ENCODE results near the gene PAK4. TPM values are rescaled to one million over a fixed set of nuclear protein-coding genes. Genes with fewer than 3 reads are reported as not detected.
"Not testable (repeated sequence)": the region's sequence is repeated elsewhere in the genome, so short reads cannot be mapped to it uniquely, and the experiment has no call there.

Gene PAK4
- total RNA-seq, 1 donor: 7.0 TPM

DNA sequence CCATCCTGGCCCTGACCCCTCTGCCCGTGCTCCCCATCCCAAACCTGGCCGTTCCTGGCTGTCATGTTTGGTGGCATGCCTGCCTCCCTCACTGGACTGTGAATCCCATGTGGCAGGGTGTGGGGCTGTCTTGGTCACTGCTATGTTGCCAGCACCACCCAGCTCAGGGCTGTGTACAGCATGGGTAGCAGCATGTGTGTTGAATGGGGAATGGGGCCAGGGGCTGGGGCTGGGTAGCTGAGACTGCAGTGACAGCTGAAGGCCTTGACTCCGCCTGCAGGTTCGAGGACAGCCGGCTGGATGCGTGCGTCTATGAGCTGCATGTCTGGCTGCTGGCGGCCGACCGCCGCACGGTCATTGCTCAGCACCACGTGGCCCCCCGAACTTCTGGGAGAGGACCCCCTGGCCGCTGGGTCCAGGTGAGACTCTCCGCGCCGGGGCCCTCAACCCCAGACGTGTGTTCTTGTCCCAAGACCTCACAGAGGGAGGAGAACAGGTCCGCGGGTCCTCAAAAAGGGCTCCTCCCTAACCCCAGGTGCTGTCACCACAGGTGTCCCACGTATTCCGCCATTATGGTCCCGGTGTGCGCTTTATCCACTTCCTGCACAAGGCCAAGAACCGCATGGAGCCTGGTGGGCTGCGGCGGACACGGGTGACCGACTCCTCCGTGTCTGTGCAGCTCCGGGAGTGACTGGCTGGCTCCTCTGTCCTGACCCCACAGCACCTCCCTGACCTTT is 74.6 kb downstream of the PAK4 start:
- DNase-seq (ENCODE audit: low read depth in 2 of 3, low spot score in 2 of 3): no peak

- DNase-seq (ENCODE audit: low read depth in 2 of 3, low spot score in 2 of 3): no peak
These were observed 75.2 kb downstream of the PAK4 start for GRCh38 chr19:39200803-39201115.

- no peak for DNase-seq (ENCODE audit: low read depth in 2 of 3, low spot score in 2 of 3)
These were observed 77.4 kb downstream of the PAK4 start for GRCh38 chr19:39202998-39203355.

DNA sequence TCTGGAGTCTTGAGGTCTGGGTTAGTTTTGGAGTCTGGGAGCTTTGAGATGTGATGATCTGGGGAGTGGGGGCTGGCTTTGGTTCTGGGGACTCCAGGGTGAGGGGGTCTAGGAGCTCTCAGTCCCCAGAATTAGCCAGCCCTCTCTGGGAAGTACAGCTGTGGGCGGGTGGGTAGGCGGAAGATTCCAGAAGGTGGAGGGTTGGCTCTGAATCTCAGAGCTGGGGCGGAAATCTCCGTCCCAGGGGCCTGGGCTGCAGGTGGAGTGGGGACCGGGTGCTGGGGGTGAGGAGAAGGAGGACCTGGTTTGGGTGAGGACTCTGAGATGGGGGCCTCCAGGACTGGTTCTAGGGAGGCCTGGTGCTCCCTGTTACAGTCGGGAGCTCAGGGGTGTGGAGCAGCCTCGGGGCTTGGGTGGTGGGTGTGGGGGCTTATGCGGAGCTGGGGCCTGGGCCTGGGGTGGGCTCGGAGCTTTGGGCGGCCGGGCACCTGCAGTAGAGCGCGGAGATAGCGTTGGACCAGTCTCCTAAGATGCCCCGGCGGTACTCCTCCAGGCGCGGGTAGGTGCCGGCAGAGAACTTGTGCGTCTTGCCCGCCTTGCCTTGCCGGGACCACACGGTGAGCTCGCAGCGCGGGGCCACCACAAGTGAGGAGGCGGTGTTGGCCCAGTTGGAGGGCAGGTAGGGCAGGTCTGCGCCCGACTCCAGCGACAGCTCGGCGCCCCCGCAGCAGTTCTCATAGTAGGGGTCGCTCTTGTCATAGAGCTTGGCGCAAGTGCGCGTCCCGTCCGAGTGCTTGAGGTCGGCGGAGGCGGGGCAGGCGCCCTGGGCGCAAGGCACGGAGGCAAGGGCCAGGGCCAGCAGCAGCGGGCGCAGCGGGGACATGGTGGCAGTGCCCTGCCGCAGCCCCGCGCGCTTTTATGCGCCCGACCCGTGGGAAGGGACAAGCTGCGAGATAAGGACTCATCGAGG is 78.1 kb downstream of the PAK4 start, which contains the start of gene SYCN:
SYCN (minus strand) TSS at position 892 of the 970 bp plus-strand sequence; CDS start at position 883, 9 bp downstream.
- DNase-seq (ENCODE audit: low read depth in 2 of 3, low spot score in 2 of 3): peak in 1 of 3 donors; percentile 11

GRCh38 chr19:39205449-39205764 is 79.8 kb downstream of the PAK4 start:
- DNase-seq (ENCODE audit: low read depth in 2 of 3, low spot score in 2 of 3): no peak

GRCh38 chr19:39206122-39206521 is 80.5 kb downstream of the PAK4 start:
- no peak for DNase-seq (ENCODE audit: low read depth in 2 of 3, low spot score in 2 of 3)

DNA sequence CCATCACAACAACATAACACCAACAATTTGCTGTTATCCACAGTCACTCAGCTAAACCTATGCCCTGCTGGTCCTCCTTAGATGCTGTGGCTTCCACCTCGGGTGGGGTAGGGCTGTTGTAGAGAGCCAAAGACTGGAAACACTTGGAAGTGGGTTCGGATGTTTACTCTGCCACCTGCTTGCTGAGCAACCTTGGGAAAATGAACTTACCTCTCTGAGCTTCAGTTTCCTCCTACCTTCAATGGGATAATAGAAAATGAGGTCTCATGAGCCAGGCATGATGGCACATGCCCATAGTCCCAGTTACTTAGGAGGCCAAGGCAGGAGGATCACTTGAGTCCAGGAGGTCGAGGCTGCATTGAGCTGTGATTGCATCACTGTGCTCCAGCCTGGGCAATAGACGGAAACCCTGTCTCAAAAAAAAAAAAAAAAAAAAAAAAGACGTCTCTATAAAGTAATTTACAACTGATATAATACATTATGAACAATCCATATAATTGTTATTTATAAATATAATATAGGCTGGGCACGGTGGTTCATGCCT is 81.8 kb downstream of the PAK4 start:
- DNase-seq (ENCODE audit: low read depth in 2 of 3, low spot score in 2 of 3): no peak

DNA sequence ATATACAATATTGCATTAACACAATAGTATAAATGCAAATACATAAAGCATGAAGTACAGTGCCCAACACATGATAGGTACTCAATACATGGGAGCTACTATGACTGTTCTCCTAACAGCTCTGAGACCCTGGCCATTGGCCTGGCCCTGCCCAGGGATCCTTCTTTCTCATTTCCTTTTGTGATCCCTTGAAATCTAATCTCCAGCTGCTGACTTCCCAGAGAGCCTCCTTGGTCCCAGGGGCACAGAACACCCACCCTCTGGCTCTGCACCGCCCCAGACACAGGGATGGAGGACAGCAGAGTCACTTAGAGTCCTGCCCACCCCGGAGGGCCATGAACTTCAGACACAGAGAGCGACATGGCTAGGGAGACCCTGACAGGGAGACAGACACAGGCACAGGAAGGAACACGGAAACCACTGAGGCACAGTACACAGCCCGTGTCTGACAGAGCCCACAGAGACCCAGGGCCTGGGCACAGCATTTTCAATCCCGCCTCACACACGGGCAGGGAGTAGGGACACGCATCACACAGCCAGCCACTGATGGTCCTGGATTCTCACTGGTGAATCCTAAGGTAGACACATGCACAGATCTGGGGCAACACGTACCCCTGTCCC is 82.7 kb downstream of the PAK4 start:
- DNase-seq (ENCODE audit: low read depth in 2 of 3, low spot score in 2 of 3): no peak

GRCh38 chr19:39209196-39209595 is 83.6 kb downstream of the PAK4 start:
- DNase-seq (ENCODE audit: low read depth in 2 of 3, low spot score in 2 of 3): no peak

- no peak for DNase-seq (ENCODE audit: low read depth in 2 of 3, low spot score in 2 of 3)
These were observed 86.3 kb downstream of the PAK4 start for GRCh38 chr19:39211731-39212374.

GRCh38 chr19:39212375-39212742 is 86.8 kb downstream of the PAK4 start:
- peak in 2 of 3 donors; percentile 29 to 61 for DNase-seq (ENCODE audit: low read depth in 2 of 3, low spot score in 2 of 3)

DNA sequence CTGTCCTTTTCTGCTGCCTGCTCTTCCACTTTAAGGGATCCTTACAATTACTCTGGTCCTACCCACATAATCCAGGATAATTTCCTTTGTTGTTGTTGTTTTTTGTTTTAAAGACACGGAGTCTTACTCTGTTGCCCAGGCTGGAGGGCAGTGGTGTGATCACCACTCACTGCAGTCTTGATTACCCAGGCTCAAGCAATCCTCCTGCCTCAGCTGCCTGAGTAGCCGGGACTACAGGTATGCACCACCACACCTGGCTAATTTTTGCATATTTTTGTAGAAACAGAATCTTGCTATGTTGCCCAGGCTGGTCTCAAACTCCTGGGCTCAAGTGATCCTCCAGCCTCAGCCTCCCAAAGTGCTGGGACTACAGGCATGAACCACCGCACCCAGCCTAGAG is 89.7 kb downstream of the PAK4 start:
- DNase-seq (ENCODE audit: low read depth in 2 of 3, low spot score in 2 of 3): not testable (repeated sequence)

GRCh38 chr19:39217094-39217493 is 91.5 kb downstream of the PAK4 start:
- no peak for DNase-seq (ENCODE audit: low read depth in 2 of 3, low spot score in 2 of 3)

DNA sequence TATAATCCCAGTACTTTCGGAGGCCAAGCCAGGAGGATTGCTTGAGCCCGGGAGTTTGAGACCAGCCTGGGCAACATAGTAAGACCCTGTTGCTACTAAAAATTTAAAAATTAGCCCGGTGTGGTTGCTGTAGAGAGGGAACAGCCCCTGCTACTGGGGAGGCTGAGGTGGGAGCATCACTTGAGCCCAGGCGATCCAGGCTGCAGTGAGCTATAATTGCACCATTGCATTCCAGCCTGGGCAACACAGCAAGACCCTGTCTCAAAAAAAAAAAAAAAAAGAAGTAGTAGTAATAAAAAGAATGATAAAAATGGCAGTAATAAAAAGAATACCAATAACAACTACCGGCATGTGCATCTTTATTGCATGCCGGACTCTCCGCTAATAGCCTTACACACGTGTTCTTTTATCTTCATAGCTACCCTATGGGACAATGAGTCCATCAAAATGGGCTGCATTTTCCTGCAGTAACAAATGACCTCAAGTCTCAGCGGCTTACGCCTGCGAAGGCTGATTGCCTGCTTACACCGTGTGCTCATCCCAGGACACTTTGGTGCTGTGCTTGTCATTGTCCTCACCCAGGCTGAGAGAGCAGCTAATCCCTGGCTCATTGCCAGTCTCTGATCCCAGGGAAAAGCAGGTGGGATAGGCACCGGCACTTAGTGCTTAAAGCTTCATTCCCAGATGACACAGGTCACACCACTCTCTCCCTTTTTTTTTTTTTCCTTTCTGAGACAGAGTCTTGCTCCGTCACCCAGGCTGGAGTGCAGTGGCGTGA is 92.8 kb downstream of the PAK4 start:
- no peak for DNase-seq (ENCODE audit: low read depth in 2 of 3, low spot score in 2 of 3)

GRCh38 chr19:39219108-39219507 is 93.5 kb downstream of the PAK4 start:
- DNase-seq (ENCODE audit: low read depth in 2 of 3, low spot score in 2 of 3): peak in 1 of 3 donors; percentile 23

DNA sequence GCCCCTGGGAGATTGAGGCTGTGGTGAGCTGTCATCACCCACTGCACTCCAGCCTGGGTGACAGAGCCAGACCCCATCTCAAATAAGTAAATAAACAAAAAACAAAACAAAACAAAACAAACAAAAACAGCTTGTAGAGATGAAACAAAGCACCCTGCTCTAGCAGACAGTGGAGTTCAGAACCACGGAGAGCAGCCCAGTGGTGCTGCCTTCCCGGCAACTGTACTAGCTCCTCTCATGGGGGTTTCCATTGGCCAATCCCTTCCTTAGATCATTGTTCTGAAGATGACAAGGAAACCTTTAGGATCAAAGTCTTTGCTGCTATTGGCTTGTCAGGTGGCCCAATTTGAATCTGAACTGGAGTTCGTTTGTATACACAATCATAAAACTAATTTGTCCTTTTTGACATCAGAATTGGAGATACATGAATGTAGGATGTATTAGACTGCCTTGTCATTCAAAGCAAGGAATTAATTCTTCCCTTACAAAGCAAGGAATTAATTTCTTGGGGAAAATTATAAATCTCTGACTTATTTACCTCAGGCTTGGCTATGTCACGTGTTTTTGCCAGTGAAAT is 98.2 kb downstream of the PAK4 start:
- DNase-seq (ENCODE audit: low read depth in 2 of 3, low spot score in 2 of 3): peak in 2 of 3 donors; percentile 37 to 63

- peak in 2 of 3 donors; percentile 67 to 80 for DNase-seq (ENCODE audit: low read depth in 2 of 3, low spot score in 2 of 3)
These were observed 99.3 kb downstream of the PAK4 start for GRCh38 chr19:39224910-39225309.

All from hematopoietic multipotent progenitor cell (in vitro differentiated cells).